ENCODE measurements around the gene SELENOI. TPM values are rescaled to one million over a fixed set of nuclear protein-coding genes. Genes with fewer than 3 reads are reported as not detected.
A peak's percentile ranks its signal among the peaks of the same experiment; 100 is the strongest.

SELENOI gene
- total RNA-seq, 1 donor from 2014 or later: 51.8 TPM

- no peak for DNase-seq (ENCODE audit: low spot score)
- peak overlapping the region; percentile 66 for H3K27ac Mint-ChIP-seq
- no peak overlapping the region for H3K9ac ChIP-seq
These were observed 33.5 kb upstream of the SELENOI start for GRCh38 chr2:26312471-26312870.

DNA sequence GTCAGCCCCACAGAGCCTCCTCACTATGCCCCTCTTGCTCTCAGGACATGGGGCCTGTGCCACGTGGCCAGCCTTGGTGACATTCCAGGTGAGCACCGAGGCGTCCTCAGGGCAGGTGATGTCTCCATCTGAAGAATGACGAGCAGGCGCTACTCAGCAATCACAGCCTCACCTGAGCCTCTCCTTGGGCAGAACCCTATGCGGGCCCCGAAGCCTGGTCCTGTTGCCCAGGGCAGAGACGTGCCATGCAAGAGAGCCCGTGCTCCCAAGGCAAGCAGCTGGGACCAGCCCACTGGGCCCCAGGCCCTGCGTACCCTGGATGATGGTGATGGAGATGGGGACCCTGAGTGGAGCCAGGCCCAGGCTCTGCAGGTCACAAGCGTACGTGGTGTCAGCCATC is 32.5 kb upstream of the SELENOI start:
- Histone ChIP-seq H3K27me3 (no peaks in the 10 kb centered on the region), H3K27ac (no peak overlapping the region), H3K9ac (no peak overlapping the region), H3F3A (ENCODE audit: low read depth) (no peaks in the 10 kb centered on the region), H3K79me2 (ENCODE audit: low read depth) (no peaks in the 10 kb centered on the region), H3K9me3 (ENCODE audit: low read depth) (no peaks in the 10 kb centered on the region), H3K4me3 (no peak overlapping the region), H4K20me1 (ENCODE audit: low read depth) (no peaks in the 10 kb centered on the region), H2AFZ (replicated peaks) (no peak overlapping the region), H3K4me1 (peaks cover 1% of the 10 kb centered on the region), H3K4me2 (no peak overlapping the region), H3K36me3 (no peaks in the 10 kb centered on the region)
- Mint-ChIP-seq H3K4me3 (no peak overlapping the region), H3K4me1 (peaks cover 9% of the 10 kb centered on the region), H3K27ac (no peak overlapping the region), H3K9me3 (no peaks in the 10 kb centered on the region), H3K36me3 (peaks cover 2% of the 10 kb centered on the region), H3K27me3 (ENCODE audit: insufficient read depth, low read depth) (no peaks in the 10 kb centered on the region)
- TF ChIP-seq CTCF (IDR thresholded peaks at IDR 0.05): no peak
- no peak for DNase-seq (ENCODE audit: low spot score)

More at GRCh38 chr2:26312471-26312870, 33.5 kb upstream of the SELENOI start:
- peaks cover 6% of the 10 kb centered on the region for H3K4me1 Mint-ChIP-seq
- Histone ChIP-seq H2AFZ (replicated peaks) (no peak overlapping the region), H3K4me2 (no peak overlapping the region), H3K36me3 (no peaks in the 10 kb centered on the region), H4K20me1 (ENCODE audit: low read depth) (no peaks in the 10 kb centered on the region), H3K27me3 (no peaks in the 10 kb centered on the region), H3K4me1 (no peaks in the 10 kb centered on the region), H3K27ac (no peak overlapping the region), H3K79me2 (ENCODE audit: low read depth) (no peaks in the 10 kb centered on the region), H3F3A (ENCODE audit: low read depth) (no peaks in the 10 kb centered on the region), H3K4me3 (no peak overlapping the region), H3K9me3 (ENCODE audit: low read depth) (no peaks in the 10 kb centered on the region)
- H3K4me3 Mint-ChIP-seq: no peak overlapping the region
- no peaks in the 10 kb centered on the region for H3K9me3 Mint-ChIP-seq
- no peaks in the 10 kb centered on the region for H3K27me3 Mint-ChIP-seq (ENCODE audit: insufficient read depth, low read depth)
- TF ChIP-seq EZH2phosphoT487 (IDR thresholded peaks at IDR 0.05) (no peak), CTCF (IDR thresholded peaks at IDR 0.05) (no peak)
- H3K36me3 Mint-ChIP-seq: peaks cover 2% of the 10 kb centered on the region

- no peaks in the 10 kb centered on the region for H3F3A ChIP-seq (ENCODE audit: low read depth)
- Mint-ChIP-seq H3K4me3 (no peak overlapping the region), H3K4me1 (peaks cover 10% of the 10 kb centered on the region), H3K36me3 (peaks cover 2% of the 10 kb centered on the region), H3K9me3 (no peaks in the 10 kb centered on the region), H3K27me3 (ENCODE audit: insufficient read depth, low read depth) (peaks cover 2% of the 10 kb centered on the region), H3K27ac (no peak overlapping the region)
- no peak overlapping the region for H3K4me2 ChIP-seq
- H3K4me3 ChIP-seq: no peak overlapping the region
- H2AFZ ChIP-seq (replicated peaks): no peak overlapping the region
- peak; percentile 48 for DNase-seq (ENCODE audit: low spot score)
- no peaks in the 10 kb centered on the region for H3K79me2 ChIP-seq (ENCODE audit: low read depth)
- TF ChIP-seq EZH2phosphoT487 (IDR thresholded peaks at IDR 0.05): no peak
- peak; percentile 45 for TF ChIP-seq CTCF (IDR thresholded peaks at IDR 0.05)
- TF ChIP-seq EZH2 (IDR thresholded peaks at IDR 0.05): no peak
- no peaks in the 10 kb centered on the region for H4K20me1 ChIP-seq (ENCODE audit: low read depth)
- H3K9ac ChIP-seq: no peak overlapping the region
- no peaks in the 10 kb centered on the region for H3K27me3 ChIP-seq
- peaks cover 9% of the 10 kb centered on the region for H3K4me1 ChIP-seq
- H3K9me3 ChIP-seq (ENCODE audit: low read depth): no peaks in the 10 kb centered on the region
- no peaks in the 10 kb centered on the region for H3K36me3 ChIP-seq
- H3K27ac ChIP-seq: no peak overlapping the region
These were observed 31.7 kb upstream of the SELENOI start for GRCh38 chr2:26314243-26314642.
